H1 (cell line): ENCODE data around the gene PLBD2. TPM values are rescaled to one million over a fixed set of nuclear protein-coding genes. Genes with fewer than 3 reads are reported as not detected.

ENCODE experiments used
- CHD7 ChIP-seq: fragments of 300-600 bp; sonication (generic); IDR thresholded peaks from 2 replicates; pipeline ENCODE4 v1.7.1; 2012; ENCODE audit warnings: low read length, moderate library complexity, mild to moderate bottlenecking, inconsistent platforms; ENCODE audit not compliant: insufficient replicate concordance
- E2F6 ChIP-seq: IDR thresholded peaks from 2 replicates; pipeline ENCODE4 v1.6.1; 2012; ENCODE audit warnings: inconsistent platforms
- SIRT6 ChIP-seq: IDR thresholded peaks from one replicate; pipeline ENCODE4 v1.7.1; 2012; ENCODE audit warnings: low read length, inconsistent platforms
- SIX5 ChIP-seq: IDR thresholded peaks from 2 replicates; pipeline ENCODE4 v1.6.1; 2011; ENCODE audit warnings: mild to moderate bottlenecking, low read depth, low read length
- USF2 ChIP-seq: IDR thresholded peaks from 2 replicates; pipeline ENCODE4 v1.6.1; 2011; ENCODE audit warnings: low read length, improper control_type of control experiment
- YY1 ChIP-seq: IDR thresholded peaks from 2 replicates; pipeline ENCODE4 v1.6.1; 2011; ENCODE audit warnings: low read depth, mild to moderate bottlenecking, low read length
- polyA plus RNA-seq, 7 experiments: library from polyadenylated mRNA; depleted of rRNA in 3 of 7; stranded (reverse) in 5 of 7; unstranded in 2 of 7; fragments of >200 nt in 5 of 7; fragments of 200-250 nt in 2 of 7; gene quantifications; 1 replicate in 5 of 7; 2 replicates in 1 of 7; 4 replicates in 1 of 7; pipeline versions ENCODE4 v1.2.1 to v1.2.3, GENCODE V29; 2011 to 2013; ENCODE audit warnings: missing spikeins in 2 of 7, mixed read lengths in 2 of 7
- total RNA-seq: library from RNA; stranded (reverse); fragmentation: NEBNext Ultra II Directional; extraction: Animal tissue kit (Norgen Biotek cat#: 25700); gene quantifications from 2 replicates; pipeline ENCODE4 v1.2.1, GENCODE V29; 2021

PLBD2 gene
- total and polyA plus RNA-seq, 2 of the 8 experiments (the other 6 are each of a cell fraction or from before 2014, with no cell fraction given) = 16.8 to 33.5 TPM

- TF ChIP-seq CHD7 (no peak), SIX5 (no peak), E2F6 (no peak), SIRT6 (no peak), USF2 (no peak), YY1 (no peak)
These were observed 7.4 kb downstream of the PLBD2 start (continued) for GRCh38 chr12:113365639-113366395.
